ENCODE measurements around the gene ZBTB20.

DNA sequence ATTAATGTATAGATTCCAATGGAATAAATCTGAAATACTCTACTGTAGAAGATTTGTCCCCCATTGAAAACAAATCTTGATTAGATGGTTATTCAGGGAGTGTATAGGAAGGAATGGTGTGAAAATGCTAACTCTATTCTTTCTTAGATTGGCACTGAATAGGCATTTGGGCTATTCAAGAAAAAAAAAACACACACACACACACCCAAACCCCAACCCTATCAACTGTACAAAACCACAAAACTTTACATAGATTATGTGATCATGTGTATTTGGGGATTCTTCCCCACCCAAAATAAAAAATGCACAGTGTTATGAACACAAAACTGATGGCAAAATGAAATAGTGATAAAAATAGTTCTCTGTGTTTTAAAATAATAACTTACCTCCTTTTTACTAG lies 791.4 kb downstream of the ZBTB20 start:
- no peak for TF ChIP-seq CTCF (IDR thresholded peaks at IDR 0.05 in 8 of 11, conservative IDR thresholded peaks at IDR 0.05 in 3 of 11)
- no peak for TF ChIP-seq POLR2AphosphoS5 (IDR thresholded peaks at IDR 0.05)
- no peak for TF ChIP-seq POLR2A (IDR thresholded peaks at IDR 0.05)

All from spleen (tissue), 7 donors.